Activated naive CD4-positive, alpha-beta T cell treated with anti-CD3 and anti-CD28 coated beads for 36 hours (primary cell): ENCODE measurements around the gene PRND. TPM values are rescaled to one million over a fixed set of nuclear protein-coding genes. Genes with fewer than 3 reads are reported as not detected.

Source experiments
- CTCF ChIA-PET: fragments of 350-600 bp; sonication (Branson Sonifier 250); formaldehyde crosslinking; loops from one replicate; lab custom pipeline; 2021; ENCODE audit warnings: antibody characterized with exemption; lab: Charles Lee
- DNase-seq: peaks from one replicate; pipeline ENCODE4 v3.0.0-alpha.2; 2020
- H3K27ac Mint-ChIP-seq: one replicate; pipeline ENCODE4 v1.8.0; 2021; ENCODE audit warnings: mild to moderate bottlenecking, mixed read lengths
- H3K27me3 Mint-ChIP-seq: one replicate; pipeline ENCODE4 v1.8.0; 2021; ENCODE audit warnings: low read depth, mixed read lengths
- H3K36me3 Mint-ChIP-seq: one replicate; pipeline ENCODE4 v1.8.0; 2021; ENCODE audit warnings: low read depth, mixed read lengths
- H3K4me1 Mint-ChIP-seq: one replicate; pipeline ENCODE4 v1.8.0; 2021; ENCODE audit warnings: low read depth, mixed read lengths
- H3K4me3 Mint-ChIP-seq: one replicate; pipeline ENCODE4 v1.8.0; 2021; ENCODE audit warnings: mild to moderate bottlenecking, moderate library complexity, mixed read lengths
- H3K9me3 Mint-ChIP-seq: one replicate; pipeline ENCODE4 v1.8.0; 2021; ENCODE audit warnings: mixed read lengths
- intact Hi-C: fragments of 100-400 bp; cut with micrococcal nuclease; formaldehyde crosslinking; loops from one replicate; pipeline ENCODE4 v1.15.1; 2023
- total RNA-seq, 2 experiments: library from RNA; stranded (reverse); gene quantifications; one replicate each; pipeline ENCODE4 v1.2.3, GENCODE V29; 2021

The PRND gene
- total RNA-seq: not detected

GRCh38 chr20:4721719-4722118 is at the start of gene PRND:
Gene PRND, plus strand, starts transcription at chr20:4721909. Its CDS starts 2,643 bp downstream, at chr20:4724552.
- CTCF ChIA-PET: interaction anchor here (0.6 to 8.5 kb wide), 6 partner anchors 40 to 120 kb away, joined by 3 to 90 read pairs (median 3); no protein-coding TSS in a partner anchor

GRCh38 chr20:4672948-4673347 is 48.8 kb upstream of the PRND start:
- peaks cover 3% of the 10 kb centered on the region for H3K27me3 Mint-ChIP-seq
- CTCF ChIA-PET: interaction anchor here (0.6 to 1.4 kb wide), 2 partner anchors 48 to 67 kb away, joined by 3 read pairs; no protein-coding TSS in a partner anchor
- DNase-seq: no peak
- no peaks in the 10 kb centered on the region for H3K36me3 Mint-ChIP-seq
- H3K4me1 Mint-ChIP-seq: no peaks in the 10 kb centered on the region
- H3K4me3 Mint-ChIP-seq: no peak overlapping the region
- intact Hi-C loops: no loop called here
- no peaks in the 10 kb centered on the region for H3K9me3 Mint-ChIP-seq
- no peak overlapping the region for H3K27ac Mint-ChIP-seq

More at GRCh38 chr20:4721719-4722118, at the start of gene PRND:
- no peak for DNase-seq
- Mint-ChIP-seq H3K9me3 (no peaks in the 10 kb centered on the region), H3K4me1 (peaks cover 10% of the 10 kb centered on the region), H3K27me3 (no peaks in the 10 kb centered on the region), H3K4me3 (no peak within 1 kb of the TSS), H3K36me3 (no peaks in the 10 kb centered on the region), H3K27ac (no peak within 1 kb of the TSS)
- intact Hi-C loops: loop anchor here (2.0 kb wide), 1 partner anchor 613 kb away; no protein-coding TSS in a partner anchor

- no peak for DNase-seq
- intact Hi-C loops: no loop called here
- no peak overlapping the region for H3K4me3 Mint-ChIP-seq
- H3K27ac Mint-ChIP-seq: no peak overlapping the region
- CTCF ChIA-PET: interaction anchor here (1.4 kb wide), 1 partner anchor 67 kb away, joined by 3 read pairs; no protein-coding TSS in a partner anchor
- no peaks in the 10 kb centered on the region for H3K4me1 Mint-ChIP-seq
- H3K36me3 Mint-ChIP-seq: no peaks in the 10 kb centered on the region
- H3K27me3 Mint-ChIP-seq: peaks cover 3% of the 10 kb centered on the region
- no peaks in the 10 kb centered on the region for H3K9me3 Mint-ChIP-seq
These were observed 48.2 kb upstream of the PRND start for GRCh38 chr20:4673371-4674001.

GRCh38 chr20:4674672-4675071 is 47.0 kb upstream of the PRND start:
- no peak for DNase-seq
- CTCF ChIA-PET: interaction anchor here (1.3 kb wide), 1 partner anchor 61 kb away, joined by 4 read pairs; no protein-coding TSS in a partner anchor
- no peak overlapping the region for H3K27ac Mint-ChIP-seq
- peaks cover 3% of the 10 kb centered on the region for H3K27me3 Mint-ChIP-seq
- H3K4me3 Mint-ChIP-seq: no peak overlapping the region
- H3K9me3 Mint-ChIP-seq: no peaks in the 10 kb centered on the region
- H3K36me3 Mint-ChIP-seq: no peaks in the 10 kb centered on the region
- intact Hi-C loops: no loop called here
- no peaks in the 10 kb centered on the region for H3K4me1 Mint-ChIP-seq

GRCh38 chr20:4677846-4678245 is 43.9 kb upstream of the PRND start:
- no peaks in the 10 kb centered on the region for H3K36me3 Mint-ChIP-seq
- no peaks in the 10 kb centered on the region for H3K4me1 Mint-ChIP-seq
- no peak overlapping the region for H3K4me3 Mint-ChIP-seq
- intact Hi-C loops: no loop called here
- no peak overlapping the region for H3K27ac Mint-ChIP-seq
- no peak for DNase-seq
- CTCF ChIA-PET: interaction anchor here (0.8 kb wide), 1 partner anchor 9 kb away, joined by 4 read pairs; no protein-coding TSS in a partner anchor
- no peaks in the 10 kb centered on the region for H3K27me3 Mint-ChIP-seq
- H3K9me3 Mint-ChIP-seq: no peaks in the 10 kb centered on the region

GRCh38 chr20:4681401-4681800 is 40.3 kb upstream of the PRND start:
- no peak overlapping the region for H3K4me3 Mint-ChIP-seq
- no peaks in the 10 kb centered on the region for H3K9me3 Mint-ChIP-seq
- CTCF ChIA-PET: no interaction called here
- intact Hi-C loops: no loop called here
- H3K27me3 Mint-ChIP-seq: no peaks in the 10 kb centered on the region
- no peak overlapping the region for H3K27ac Mint-ChIP-seq
- H3K4me1 Mint-ChIP-seq: peaks cover 28% of the 10 kb centered on the region
- no peaks in the 10 kb centered on the region for H3K36me3 Mint-ChIP-seq
- DNase-seq: no peak

- H3K9me3 Mint-ChIP-seq: no peaks in the 10 kb centered on the region
These were observed 39.7 kb upstream of the PRND start for GRCh38 chr20:4681991-4682401.

GRCh38 chr20:4682682-4683081 is 39.0 kb upstream of the PRND start:
- intact Hi-C loops: no loop called here
- CTCF ChIA-PET: interaction anchor here (1.0 kb wide), 1 partner anchor 75 kb away, joined by 3 read pairs; no protein-coding TSS in a partner anchor
- Mint-ChIP-seq H3K9me3 (no peaks in the 10 kb centered on the region), H3K4me3 (no peak overlapping the region), H3K27me3 (no peaks in the 10 kb centered on the region), H3K36me3 (peaks cover 6% of the 10 kb centered on the region), H3K27ac (no peak overlapping the region), H3K4me1 (peaks cover 34% of the 10 kb centered on the region)
- no peak for DNase-seq

More at GRCh38 chr20:4681991-4682401, 39.7 kb upstream of the PRND start:
- CTCF ChIA-PET: interaction anchor here (0.7 to 1.0 kb wide), 2 partner anchors 40 to 74 kb away, joined by 3 read pairs; partner anchors contain the start of gene PRND
- no peak for DNase-seq
- Mint-ChIP-seq H3K27ac (peak overlapping the region; percentile 13), H3K27me3 (no peaks in the 10 kb centered on the region), H3K36me3 (no peaks in the 10 kb centered on the region), H3K4me1 (peaks cover 28% of the 10 kb centered on the region), H3K4me3 (no peak overlapping the region)
- intact Hi-C loops: no loop called here

- H3K27ac Mint-ChIP-seq: no peak overlapping the region
- intact Hi-C loops: no loop called here
- H3K27me3 Mint-ChIP-seq: no peaks in the 10 kb centered on the region
- CTCF ChIA-PET: interaction anchor here (0.6 kb wide), 1 partner anchor 40 kb away, joined by 4 read pairs; no protein-coding TSS in a partner anchor
- DNase-seq: no peak
- no peak overlapping the region for H3K4me3 Mint-ChIP-seq
- peaks cover 38% of the 10 kb centered on the region for H3K4me1 Mint-ChIP-seq
- H3K9me3 Mint-ChIP-seq: no peaks in the 10 kb centered on the region
- peaks cover 9% of the 10 kb centered on the region for H3K36me3 Mint-ChIP-seq
These were observed 38.4 kb upstream of the PRND start for GRCh38 chr20:4683261-4683660.

GRCh38 chr20:4684837-4685413 is 36.8 kb upstream of the PRND start:
- H3K36me3 Mint-ChIP-seq: peaks cover 15% of the 10 kb centered on the region
- peak overlapping the region; percentile 98 for H3K27ac Mint-ChIP-seq
- no peak for DNase-seq
- peaks cover 54% of the 10 kb centered on the region for H3K4me1 Mint-ChIP-seq
- CTCF ChIA-PET: interaction anchor here (1.2 kb wide), 1 partner anchor 35 kb away, joined by 3 read pairs; no protein-coding TSS in a partner anchor
- peak overlapping the region; percentile 80 for H3K4me3 Mint-ChIP-seq
- no peaks in the 10 kb centered on the region for H3K27me3 Mint-ChIP-seq
- H3K9me3 Mint-ChIP-seq: no peaks in the 10 kb centered on the region
- intact Hi-C loops: no loop called here

GRCh38 chr20:4685923-4686221 is 35.8 kb upstream of the PRND start:
- H3K36me3 Mint-ChIP-seq: peaks cover 18% of the 10 kb centered on the region
- H3K27ac Mint-ChIP-seq: peak overlapping the region; percentile 98
- peak overlapping the region; percentile 80 for H3K4me3 Mint-ChIP-seq
- intact Hi-C loops: no loop called here
- no peak for DNase-seq
- H3K4me1 Mint-ChIP-seq: peaks cover 61% of the 10 kb centered on the region
- CTCF ChIA-PET: interaction anchor here (1.2 kb wide), 1 partner anchor 34 kb away, joined by 3 read pairs; no protein-coding TSS in a partner anchor
- no peaks in the 10 kb centered on the region for H3K9me3 Mint-ChIP-seq
- no peaks in the 10 kb centered on the region for H3K27me3 Mint-ChIP-seq

GRCh38 chr20:4688305-4688704 is 33.4 kb upstream of the PRND start:
- intact Hi-C loops: no loop called here
- no peak for DNase-seq
- Mint-ChIP-seq H3K27me3 (no peaks in the 10 kb centered on the region), H3K27ac (peak overlapping the region; percentile 22), H3K9me3 (no peaks in the 10 kb centered on the region), H3K4me1 (peaks cover 75% of the 10 kb centered on the region), H3K4me3 (peak overlapping the region; percentile 40), H3K36me3 (peaks cover 36% of the 10 kb centered on the region)
- CTCF ChIA-PET: no interaction called here
